Liver (tissue), 9 donors: ENCODE results near the gene WDR27. TPM values are rescaled to one million over a fixed set of nuclear protein-coding genes. Genes with fewer than 3 reads are reported as not detected.

Experiments
- DNase-seq: peaks from one replicate; pipeline ENCODE4 v3.0.0-alpha.2; 2017; ENCODE audit warnings: low spot score
- H3K27ac ChIP-seq, 2 donors: one replicate each; pipeline ENCODE4 v1.7.0; 2013; ENCODE audit warnings: inconsistent platforms in 2 of 2, low read length in 2 of 2, control low read depth in 1 of 2, low read depth in 1 of 2, mild to moderate bottlenecking in 1 of 2
- H3K27me3 ChIP-seq, 4 donors: one replicate each; pipeline versions ENCODE4 v1.6.1 to v1.7.0; 2013; ENCODE audit warnings: low read length in 3 of 4, inconsistent platforms in 1 of 4, mild to moderate bottlenecking in 1 of 4, moderate library complexity in 1 of 4; ENCODE audit not compliant: control insufficient read depth in 4 of 4, insufficient read depth in 4 of 4
- H3K36me3 ChIP-seq, 4 donors: one replicate each; pipeline versions ENCODE4 v1.6.1 to v1.7.0; 2013; ENCODE audit warnings: low read length in 3 of 4, mild to moderate bottlenecking in 3 of 4, low read depth in 1 of 4, moderate library complexity in 1 of 4; ENCODE audit not compliant: control insufficient read depth in 4 of 4, insufficient read depth in 3 of 4
- H3K4me1 ChIP-seq, 4 donors: one replicate each; pipeline versions ENCODE4 v1.6.1 to v1.7.0; 2013; ENCODE audit warnings: low read length in 3 of 4, mild to moderate bottlenecking in 3 of 4, moderate library complexity in 1 of 4; ENCODE audit not compliant: control insufficient read depth in 4 of 4, insufficient read depth in 4 of 4
- H3K4me3 ChIP-seq, 3 donors: one replicate each; pipeline versions ENCODE4 v1.6.1 to v1.7.0; 2013; ENCODE audit warnings: low read length in 3 of 3, control low read depth in 1 of 3, low read depth in 1 of 3, mild to moderate bottlenecking in 1 of 3
- H3K9ac ChIP-seq, 2 donors: one replicate each; pipeline ENCODE4 v1.7.0; 2013; ENCODE audit warnings: low read length in 2 of 2, mild to moderate bottlenecking in 2 of 2, moderate library complexity in 2 of 2, control low read depth in 1 of 2, low read depth in 1 of 2
- H3K9me3 ChIP-seq, 4 donors: one replicate each; pipeline versions ENCODE4 v1.6.1 to v1.7.0; 2013; ENCODE audit warnings: low read length in 3 of 4; ENCODE audit not compliant: control insufficient read depth in 4 of 4
- EGR1 ChIP-seq, 2 donors: IDR thresholded peaks; 2 replicates each; pipeline ENCODE4 v1.6.1; 2016 to 2018; ENCODE audit warnings: antibody characterized with exemption in 2 of 2, low read depth in 2 of 2
- FOXA1 ChIP-seq: IDR thresholded peaks from 2 replicates; pipeline ENCODE4 v1.6.1; 2016; ENCODE audit warnings: antibody characterized with exemption
- FOXA2 ChIP-seq: IDR thresholded peaks from 2 replicates; pipeline ENCODE4 v1.6.1; 2016; ENCODE audit warnings: antibody characterized with exemption
- GABPA ChIP-seq, 2 donors: IDR thresholded peaks in 1 of 2; conservative IDR thresholded peaks in 1 of 2; 2 replicates each; pipeline ENCODE4 v1.6.1; 2016; ENCODE audit warnings: antibody characterized with exemption in 2 of 2, mild to moderate bottlenecking in 1 of 2, moderate library complexity in 1 of 2
- HNF4A ChIP-seq, 2 donors: conservative IDR thresholded peaks; 2 replicates each; pipeline ENCODE4 v1.6.1; 2016; ENCODE audit warnings: antibody characterized with exemption in 2 of 2, mild to moderate bottlenecking in 2 of 2
- HNF4G ChIP-seq: IDR thresholded peaks from 2 replicates; pipeline ENCODE4 v1.6.1; 2016; ENCODE audit warnings: antibody characterized with exemption
- JUND ChIP-seq, 2 donors: IDR thresholded peaks; 2 replicates each; pipeline ENCODE4 v1.6.1; 2016; ENCODE audit warnings: antibody characterized with exemption in 2 of 2
- NR2F2 ChIP-seq: IDR thresholded peaks from 2 replicates; pipeline ENCODE4 v1.6.1; 2016; ENCODE audit warnings: antibody characterized with exemption
- RAD21 ChIP-seq, 2 donors: IDR thresholded peaks; 2 replicates each; pipeline ENCODE4 v1.6.1; 2016; ENCODE audit warnings: antibody characterized with exemption in 2 of 2, mild to moderate bottlenecking in 2 of 2
- REST ChIP-seq: IDR thresholded peaks from 2 replicates; pipeline ENCODE4 v1.6.1; 2016; ENCODE audit warnings: antibody characterized with exemption, mild to moderate bottlenecking
- RXRA ChIP-seq, 2 donors: IDR thresholded peaks; 2 replicates each; pipeline ENCODE4 v1.6.1; 2017 to 2018; ENCODE audit warnings: antibody characterized with exemption in 2 of 2, mild to moderate bottlenecking in 1 of 2
- SP1 ChIP-seq: IDR thresholded peaks from 2 replicates; pipeline ENCODE4 v1.6.1; 2018; ENCODE audit warnings: antibody characterized with exemption, mild to moderate bottlenecking
- TAF1 ChIP-seq: conservative IDR thresholded peaks from 2 replicates; pipeline ENCODE4 v1.6.1; 2016; ENCODE audit warnings: antibody characterized with exemption, mild to moderate bottlenecking
- YY1 ChIP-seq: IDR thresholded peaks from 2 replicates; pipeline ENCODE4 v1.6.1; 2016; ENCODE audit warnings: antibody characterized with exemption, mild to moderate bottlenecking
- ZBTB33 ChIP-seq: IDR thresholded peaks from 2 replicates; pipeline ENCODE4 v1.6.1; 2016; ENCODE audit warnings: antibody characterized with exemption
- WGBS: extraction: QIAGEN DNeasy Blood & Tissue Kit; methylation state at CpG from one replicate; pipeline ENCODE4 v1.1.7; 2013; 5-methylcytosine and 5-hydroxymethylcytosine counted together
- polyA plus RNA-seq, 2 donors: library from polyadenylated mRNA; stranded (reverse) in 1 of 2; unstranded in 1 of 2; fragments of 200-250 nt in 1 of 2; fragments of >200 nt in 1 of 2; fragmentation: Nextera tagmentation in 1 of 2; extraction: Ambion mirVana in 1 of 2; gene quantifications; one replicate each; pipeline versions ENCODE4 v1.2.1 to v1.2.3, GENCODE V29; 2013 to 2015
- total RNA-seq, 2 donors: library from RNA; depleted of rRNA; stranded (reverse); fragments of >200 nt; gene quantifications; one replicate each; pipeline ENCODE4 v1.2.3, GENCODE V29; 2014
- TF ChIP-seq, protein P1 (sequence below): IDR thresholded peaks from 2 replicates; pipeline ENCODE4 v1.6.1; 2016; ENCODE audit warnings: antibody characterized with exemption
- TF ChIP-seq, protein P2 (sequence below): fragments of 150-350 bp; IDR thresholded peaks from 2 replicates; pipeline ENCODE4 v1.5.1; 2017; ENCODE audit warnings: improper control_type of control experiment, low read depth, low read length; ENCODE audit not compliant: missing input control
- TF ChIP-seq, protein P3 (sequence below): IDR thresholded peaks from 2 replicates; pipeline ENCODE4 v1.6.1; 2016; ENCODE audit warnings: antibody characterized with exemption
- donor health status: healthy.
- donor health status: healthy.
- donor health status: healthy.
- donor health status: healthy.
- donor health status: healthy.

WDR27 gene
- total and polyA plus RNA-seq, 4 donors, result 3.7 to 20.1 (median 7.7) TPM

DNA sequence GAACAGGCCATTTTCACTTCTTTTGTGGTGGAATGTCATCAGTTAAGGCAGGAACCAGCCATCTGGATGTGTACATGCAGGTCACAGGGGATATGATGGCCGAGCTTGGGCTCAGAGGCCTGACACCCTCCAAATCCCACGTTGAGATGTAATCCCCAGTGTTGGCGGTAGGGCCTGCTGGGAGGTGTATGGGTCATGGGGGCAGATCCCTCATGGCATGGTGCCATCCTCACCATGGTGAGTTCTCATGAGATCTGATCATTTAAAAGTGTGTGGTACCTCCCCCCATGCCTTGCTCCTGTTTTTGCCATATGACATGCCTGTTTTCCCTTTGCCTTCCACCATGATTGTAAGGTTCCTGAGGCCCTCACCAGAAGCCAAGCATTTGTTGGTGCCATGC is 26.8 kb downstream of the WDR27 start:
- no peaks in the 10 kb centered on the region for H3K27me3 ChIP-seq
- TF ChIP-seq EGR1 (IDR thresholded peaks at IDR 0.05; ENCODE audit: low read depth in 2 of 2) (no peak), REST (no peak), SP1 (no peak), JUND (IDR thresholded peaks at IDR 0.05) (no peak), HNF4A (conservative IDR thresholded peaks at IDR 0.05) (no peak), GABPA (IDR thresholded peaks at IDR 0.05 in 1 of 2, conservative IDR thresholded peaks at IDR 0.05 in 1 of 2) (no peak), YY1 (no peak), ZBTB33 (no peak), RAD21 (IDR thresholded peaks at IDR 0.05) (no peak), FOXA1 (no peak), TAF1 (no peak), FOXA2 (no peak), NR2F2 (no peak), RXRA (IDR thresholded peaks at IDR 0.05) (no peak), HNF4G (no peak)
- TF ChIP-seq, protein P1, sequence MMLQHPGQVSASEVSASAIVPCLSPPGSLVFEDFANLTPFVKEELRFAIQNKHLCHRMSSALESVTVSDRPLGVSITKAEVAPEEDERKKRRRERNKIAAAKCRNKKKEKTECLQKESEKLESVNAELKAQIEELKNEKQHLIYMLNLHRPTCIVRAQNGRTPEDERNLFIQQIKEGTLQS, result no peak
- TF ChIP-seq, protein P2, sequence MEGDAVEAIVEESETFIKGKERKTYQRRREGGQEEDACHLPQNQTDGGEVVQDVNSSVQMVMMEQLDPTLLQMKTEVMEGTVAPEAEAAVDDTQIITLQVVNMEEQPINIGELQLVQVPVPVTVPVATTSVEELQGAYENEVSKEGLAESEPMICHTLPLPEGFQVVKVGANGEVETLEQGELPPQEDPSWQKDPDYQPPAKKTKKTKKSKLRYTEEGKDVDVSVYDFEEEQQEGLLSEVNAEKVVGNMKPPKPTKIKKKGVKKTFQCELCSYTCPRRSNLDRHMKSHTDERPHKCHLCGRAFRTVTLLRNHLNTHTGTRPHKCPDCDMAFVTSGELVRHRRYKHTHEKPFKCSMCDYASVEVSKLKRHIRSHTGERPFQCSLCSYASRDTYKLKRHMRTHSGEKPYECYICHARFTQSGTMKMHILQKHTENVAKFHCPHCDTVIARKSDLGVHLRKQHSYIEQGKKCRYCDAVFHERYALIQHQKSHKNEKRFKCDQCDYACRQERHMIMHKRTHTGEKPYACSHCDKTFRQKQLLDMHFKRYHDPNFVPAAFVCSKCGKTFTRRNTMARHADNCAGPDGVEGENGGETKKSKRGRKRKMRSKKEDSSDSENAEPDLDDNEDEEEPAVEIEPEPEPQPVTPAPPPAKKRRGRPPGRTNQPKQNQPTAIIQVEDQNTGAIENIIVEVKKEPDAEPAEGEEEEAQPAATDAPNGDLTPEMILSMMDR, result no peak
- TF ChIP-seq, protein P3, sequence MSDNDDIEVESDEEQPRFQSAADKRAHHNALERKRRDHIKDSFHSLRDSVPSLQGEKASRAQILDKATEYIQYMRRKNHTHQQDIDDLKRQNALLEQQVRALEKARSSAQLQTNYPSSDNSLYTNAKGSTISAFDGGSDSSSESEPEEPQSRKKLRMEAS, result no peak

More for the DNA sequence above, 26.8 kb downstream of the WDR27 start:
- DNase-seq, result no peak
- 98% methylated on average over 3 of the region's 3 CpGs for WGBS
- Histone ChIP-seq H3K9me3 (no peaks in the 10 kb centered on the region), H3K4me1 (peaks cover 2 to 7% (median 5%) of the 10 kb centered on the region in 4 donors), H3K27ac (no peak overlapping the region), H3K4me3 (no peak overlapping the region), H3K9ac (no peak overlapping the region), H3K36me3 (peaks cover under 1 to 11% (median 4%) of the 10 kb centered on the region in 4 donors)
